Dendritic cell treated with granulocyte-macrophage colony-stimulating factor and Interleukin-4, amounts not matched to agents 40 ng/mL and 50 ng/mL, for 4 days (primary cell): Measurements from ENCODE around the gene ZHX3.

Experiments used
- H3K27ac Mint-ChIP-seq: one replicate; pipeline ENCODE4 v1.8.0; 2022; ENCODE audit warnings: mild to moderate bottlenecking, mixed read lengths
- H3K27me3 Mint-ChIP-seq: one replicate; pipeline ENCODE4 v1.8.0; 2022; ENCODE audit warnings: mild to moderate bottlenecking, mixed read lengths
- H3K36me3 Mint-ChIP-seq: one replicate; pipeline ENCODE4 v1.8.0; 2022; ENCODE audit warnings: low read depth, mixed read lengths
- H3K4me1 Mint-ChIP-seq: one replicate; pipeline ENCODE4 v1.8.0; 2022; ENCODE audit warnings: low read depth, mixed read lengths
- H3K4me3 Mint-ChIP-seq: one replicate; pipeline ENCODE4 v1.8.0; 2022; ENCODE audit warnings: mild to moderate bottlenecking, moderate library complexity, mixed read lengths
- H3K9me3 Mint-ChIP-seq: one replicate; pipeline ENCODE4 v1.8.0; 2022; ENCODE audit warnings: mixed read lengths
- intact Hi-C: fragments of 100-400 bp; cut with micrococcal nuclease; formaldehyde crosslinking; loops from one replicate; pipeline ENCODE4 v1.15.0; 2022

Gene ZHX3, protein sequence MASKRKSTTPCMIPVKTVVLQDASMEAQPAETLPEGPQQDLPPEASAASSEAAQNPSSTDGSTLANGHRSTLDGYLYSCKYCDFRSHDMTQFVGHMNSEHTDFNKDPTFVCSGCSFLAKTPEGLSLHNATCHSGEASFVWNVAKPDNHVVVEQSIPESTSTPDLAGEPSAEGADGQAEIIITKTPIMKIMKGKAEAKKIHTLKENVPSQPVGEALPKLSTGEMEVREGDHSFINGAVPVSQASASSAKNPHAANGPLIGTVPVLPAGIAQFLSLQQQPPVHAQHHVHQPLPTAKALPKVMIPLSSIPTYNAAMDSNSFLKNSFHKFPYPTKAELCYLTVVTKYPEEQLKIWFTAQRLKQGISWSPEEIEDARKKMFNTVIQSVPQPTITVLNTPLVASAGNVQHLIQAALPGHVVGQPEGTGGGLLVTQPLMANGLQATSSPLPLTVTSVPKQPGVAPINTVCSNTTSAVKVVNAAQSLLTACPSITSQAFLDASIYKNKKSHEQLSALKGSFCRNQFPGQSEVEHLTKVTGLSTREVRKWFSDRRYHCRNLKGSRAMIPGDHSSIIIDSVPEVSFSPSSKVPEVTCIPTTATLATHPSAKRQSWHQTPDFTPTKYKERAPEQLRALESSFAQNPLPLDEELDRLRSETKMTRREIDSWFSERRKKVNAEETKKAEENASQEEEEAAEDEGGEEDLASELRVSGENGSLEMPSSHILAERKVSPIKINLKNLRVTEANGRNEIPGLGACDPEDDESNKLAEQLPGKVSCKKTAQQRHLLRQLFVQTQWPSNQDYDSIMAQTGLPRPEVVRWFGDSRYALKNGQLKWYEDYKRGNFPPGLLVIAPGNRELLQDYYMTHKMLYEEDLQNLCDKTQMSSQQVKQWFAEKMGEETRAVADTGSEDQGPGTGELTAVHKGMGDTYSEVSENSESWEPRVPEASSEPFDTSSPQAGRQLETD

DNA sequence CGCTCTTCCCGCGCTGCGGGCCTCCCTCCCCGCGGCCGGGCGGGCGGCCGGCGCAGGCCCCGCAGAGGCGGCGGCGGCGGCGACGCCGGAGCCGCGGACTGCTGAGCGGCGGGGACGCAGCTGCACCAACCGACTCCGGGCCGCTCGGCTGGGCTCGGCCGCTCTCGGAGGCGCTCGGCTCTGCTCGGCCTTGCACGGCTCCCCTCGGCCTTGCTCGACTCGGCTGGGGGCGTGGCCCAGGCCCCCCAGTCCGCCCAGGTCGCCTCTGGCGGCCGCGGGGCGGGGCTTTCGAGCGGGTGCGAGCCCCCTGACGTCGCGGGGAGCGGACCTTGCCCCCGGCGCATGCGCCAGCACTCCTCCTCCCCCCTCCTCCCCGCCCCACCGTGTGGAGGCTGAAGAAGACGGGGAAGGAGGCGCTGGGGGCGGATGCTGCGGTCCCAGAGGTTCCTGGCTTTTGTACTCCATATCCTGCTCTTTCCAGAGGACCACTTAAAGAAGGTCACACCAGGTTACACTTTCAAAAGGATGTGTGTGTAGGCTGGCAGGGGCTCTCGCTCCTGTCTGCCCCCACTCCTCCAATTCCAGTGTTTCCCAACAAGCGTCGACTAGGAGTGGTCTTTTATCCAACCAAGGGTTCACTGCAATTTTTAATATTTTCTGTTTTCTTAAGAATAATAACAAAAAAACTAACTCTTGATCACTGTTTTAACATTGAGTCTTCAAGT, at the start of gene ZHX3:
ZHX3 (minus strand) TSS at position 186 of the 725 bp plus-strand sequence. CDS start 112,815 bp downstream, outside the sequence.
- intact Hi-C loops = loop anchor here (1.0 kb wide), 1 partner anchor 23 kb away; the partner anchor contains the start of gene LPIN3
- H3K36me3 Mint-ChIP-seq = peaks cover 6% of the 10 kb centered on the region
- H3K27ac Mint-ChIP-seq = peak within 1 kb of the TSS; percentile 87
- H3K4me1 Mint-ChIP-seq = peaks cover 18% of the 10 kb centered on the region
- no peaks in the 10 kb centered on the region for H3K9me3 Mint-ChIP-seq
- peak within 1 kb of the TSS; percentile 92 for H3K4me3 Mint-ChIP-seq
- H3K27me3 Mint-ChIP-seq = peaks cover 10% of the 10 kb centered on the region

DNA sequence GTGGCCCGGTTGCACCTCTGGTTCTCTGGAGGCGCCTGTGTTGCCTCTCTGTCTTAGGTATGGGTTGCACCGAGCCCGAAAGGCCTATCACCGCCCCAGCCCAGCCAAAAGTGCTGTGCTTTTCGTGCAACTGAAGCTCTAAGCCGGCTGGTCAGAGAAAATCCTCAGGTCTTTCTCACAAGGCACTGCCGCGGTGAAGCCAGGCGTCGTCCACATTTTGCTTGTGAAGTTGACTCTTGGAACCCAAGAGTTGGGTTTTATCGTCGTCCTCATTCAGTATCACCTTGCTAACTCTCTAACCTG, 49.8 kb upstream of the ZHX3 start:
- intact Hi-C loops = no loop called here
- no peak overlapping the region for H3K27ac Mint-ChIP-seq
- peaks cover 12% of the 10 kb centered on the region for H3K4me1 Mint-ChIP-seq
- H3K36me3 Mint-ChIP-seq = no peaks in the 10 kb centered on the region
- H3K9me3 Mint-ChIP-seq = peaks cover 8% of the 10 kb centered on the region
- H3K4me3 Mint-ChIP-seq = no peak overlapping the region
- H3K27me3 Mint-ChIP-seq = peaks cover 50% of the 10 kb centered on the region

DNA sequence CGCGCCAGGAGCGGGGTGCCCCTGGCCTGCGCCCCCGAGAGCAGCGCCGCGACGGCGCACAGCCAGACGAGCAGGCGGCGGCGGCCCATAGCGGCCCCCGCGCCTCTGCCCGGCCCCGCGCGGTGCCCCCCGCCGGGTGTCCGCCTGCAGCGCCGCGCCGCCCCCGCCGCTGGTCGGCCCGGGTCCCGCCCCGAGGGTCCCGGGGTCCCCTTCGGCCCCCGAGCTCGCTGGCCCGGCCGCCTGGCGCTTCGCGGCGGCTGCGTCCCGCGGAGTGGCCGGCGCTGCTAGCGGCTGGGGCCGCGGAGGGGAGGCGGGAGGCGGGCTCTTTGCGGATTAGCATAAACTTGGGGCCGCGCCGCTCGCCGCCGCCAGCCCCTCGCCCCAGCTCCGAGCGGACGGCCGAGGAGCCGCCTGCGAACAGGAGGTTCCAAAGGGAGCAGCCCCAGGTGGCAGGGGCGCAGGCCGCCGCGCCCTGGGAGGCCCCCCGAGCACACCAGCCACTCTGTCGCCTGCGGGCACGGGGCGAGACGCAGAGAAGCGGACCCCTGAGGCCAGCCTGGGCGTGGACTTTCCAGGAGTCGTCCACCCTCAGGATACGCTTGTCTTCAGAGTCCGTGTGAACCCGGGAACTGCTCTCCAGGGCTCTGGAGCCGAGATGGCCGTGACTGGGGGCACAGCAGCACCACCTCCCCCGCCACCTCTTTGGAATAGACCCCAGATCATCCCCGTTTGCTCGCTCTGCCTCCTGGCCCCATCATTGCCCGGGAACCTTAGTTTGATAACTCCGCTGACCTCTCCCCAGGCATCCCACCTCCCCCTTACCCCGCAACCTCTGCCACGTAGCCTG, 49.2 kb upstream of the ZHX3 start, which contains the start of gene EMILIN3:
EMILIN3 (minus strand) TSS at position 273 of the 847 bp plus-strand sequence; CDS start at position 89, 184 bp downstream.
- H3K27ac Mint-ChIP-seq = no peak within 1 kb of the TSS
- H3K4me3 Mint-ChIP-seq = no peak within 1 kb of the TSS
- intact Hi-C loops = no loop called here
- peaks cover 8% of the 10 kb centered on the region for H3K9me3 Mint-ChIP-seq
- peaks cover 50% of the 10 kb centered on the region for H3K27me3 Mint-ChIP-seq
- peaks cover 12% of the 10 kb centered on the region for H3K4me1 Mint-ChIP-seq
- no peaks in the 10 kb centered on the region for H3K36me3 Mint-ChIP-seq

DNA sequence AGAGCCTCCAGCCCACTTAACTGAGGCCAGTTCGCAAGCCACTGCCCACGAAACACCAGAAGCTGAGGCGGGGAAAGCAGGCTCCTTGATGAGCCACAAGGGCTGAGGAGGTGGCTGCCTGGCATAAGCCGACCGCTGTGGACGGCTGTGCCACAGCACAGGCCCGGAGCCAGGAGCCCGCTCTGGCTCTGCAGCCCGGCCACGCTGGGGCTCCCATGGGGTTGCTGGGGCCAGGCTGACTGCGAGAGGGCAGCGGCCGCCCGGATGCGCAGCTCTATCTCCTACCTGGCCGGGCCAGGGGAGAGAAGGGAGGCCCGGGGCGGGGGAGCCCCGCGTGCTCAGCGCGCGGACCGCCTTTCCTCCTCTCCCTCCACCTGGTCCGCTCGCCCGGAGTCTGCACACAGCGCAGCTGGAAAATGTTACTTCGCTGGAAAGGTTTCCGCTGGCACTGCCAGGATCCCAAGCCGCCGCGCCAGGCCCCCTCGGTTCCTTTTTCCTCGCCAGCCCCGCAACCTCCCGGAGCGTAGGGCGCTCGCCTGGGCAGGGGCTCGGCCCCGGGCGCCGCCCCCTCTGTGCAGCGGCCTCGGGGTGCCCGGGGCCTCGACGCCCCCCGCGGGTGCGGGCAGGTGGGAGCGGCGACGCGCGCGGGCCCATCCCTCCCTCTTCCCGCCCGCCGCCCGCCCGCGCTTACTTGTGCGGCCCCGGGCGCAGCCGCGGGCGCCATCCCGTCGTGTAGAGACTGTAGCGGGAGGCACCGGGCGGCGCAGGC, 48.4 kb upstream of the ZHX3 start:
- intact Hi-C loops = no loop called here
- H3K4me1 Mint-ChIP-seq = peaks cover 12% of the 10 kb centered on the region
- peaks cover 46% of the 10 kb centered on the region for H3K27me3 Mint-ChIP-seq
- H3K4me3 Mint-ChIP-seq = no peak overlapping the region
- H3K9me3 Mint-ChIP-seq = peaks cover 1% of the 10 kb centered on the region
- H3K36me3 Mint-ChIP-seq = no peaks in the 10 kb centered on the region
- no peak overlapping the region for H3K27ac Mint-ChIP-seq

DNA sequence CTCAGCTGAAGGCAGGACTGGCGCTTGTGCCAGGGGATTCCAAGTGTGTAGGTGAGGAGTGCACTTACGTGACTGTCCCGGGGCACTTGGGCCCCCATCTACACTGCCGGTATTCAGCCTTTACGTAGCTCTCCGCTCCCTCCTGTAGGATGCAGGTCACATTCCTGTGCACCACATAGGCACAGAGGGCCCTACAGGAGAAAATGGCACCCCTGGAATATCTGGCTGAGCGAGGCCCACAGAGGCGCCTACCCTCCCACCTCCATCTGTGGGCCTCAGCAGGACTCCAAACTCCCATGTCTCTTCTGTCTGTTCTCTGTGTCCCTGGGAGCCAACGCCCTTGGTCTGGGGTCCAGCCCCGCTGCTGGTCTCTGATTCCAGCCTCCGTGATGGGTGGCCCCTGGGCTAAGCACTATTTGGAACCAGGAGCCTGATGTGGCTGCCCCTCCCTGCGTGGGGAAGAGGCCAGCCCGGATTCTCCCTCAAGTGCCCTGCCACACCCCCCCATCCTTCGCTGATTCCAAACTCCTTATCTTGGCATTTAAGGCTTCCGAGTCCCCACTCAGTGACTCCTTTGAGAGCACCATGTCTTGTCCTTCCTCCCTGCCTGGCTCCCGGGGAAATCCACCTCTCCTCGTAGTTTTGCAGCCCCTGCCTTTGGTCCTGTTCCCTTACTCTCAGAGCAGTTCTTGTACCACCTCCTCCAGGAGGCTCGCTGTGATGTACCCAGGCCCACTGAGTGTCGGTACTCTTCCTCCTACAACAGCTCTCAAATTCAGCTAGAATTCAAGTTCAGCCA, 47.6 kb upstream of the ZHX3 start:
- H3K27me3 Mint-ChIP-seq = peaks cover 46% of the 10 kb centered on the region
- peaks cover 12% of the 10 kb centered on the region for H3K4me1 Mint-ChIP-seq
- no peak overlapping the region for H3K27ac Mint-ChIP-seq
- no peaks in the 10 kb centered on the region for H3K9me3 Mint-ChIP-seq
- H3K4me3 Mint-ChIP-seq = no peak overlapping the region
- H3K36me3 Mint-ChIP-seq = no peaks in the 10 kb centered on the region
- intact Hi-C loops = no loop called here

DNA sequence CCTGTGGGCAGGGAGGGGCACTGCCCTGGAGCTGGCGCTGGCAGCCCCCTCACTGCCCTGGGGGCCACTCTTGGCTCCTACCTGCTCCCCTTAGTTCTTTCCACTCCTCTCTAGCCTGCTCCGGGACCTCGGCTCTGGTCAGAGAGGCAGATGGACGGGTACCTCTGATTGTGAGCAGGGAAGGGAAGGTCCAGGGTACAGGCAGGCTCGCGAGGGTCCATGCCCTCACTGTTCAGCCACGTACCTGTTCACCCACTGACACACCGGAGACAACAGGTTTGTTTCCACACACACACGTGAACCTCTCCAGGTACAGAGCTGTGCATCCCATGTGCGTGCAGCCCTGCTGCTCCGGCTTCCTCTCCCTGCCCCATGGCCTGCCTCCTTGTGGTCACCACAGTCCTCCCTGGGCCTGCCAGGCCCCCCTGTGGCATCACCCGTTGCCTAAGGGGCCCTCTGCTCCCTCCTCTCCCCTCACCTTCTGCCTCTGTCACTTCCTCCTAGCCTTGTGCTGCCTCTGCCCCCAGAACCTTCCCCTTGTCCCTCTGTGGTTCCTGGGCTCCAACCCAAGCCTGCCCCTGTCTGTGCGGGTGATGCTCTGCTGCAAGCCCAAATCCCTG, 46.8 kb upstream of the ZHX3 start:
- Mint-ChIP-seq H3K4me1 (peaks cover 4% of the 10 kb centered on the region), H3K36me3 (no peaks in the 10 kb centered on the region), H3K4me3 (no peak overlapping the region), H3K9me3 (no peaks in the 10 kb centered on the region), H3K27me3 (peaks cover 47% of the 10 kb centered on the region), H3K27ac (no peak overlapping the region)
- intact Hi-C loops = no loop called here

DNA sequence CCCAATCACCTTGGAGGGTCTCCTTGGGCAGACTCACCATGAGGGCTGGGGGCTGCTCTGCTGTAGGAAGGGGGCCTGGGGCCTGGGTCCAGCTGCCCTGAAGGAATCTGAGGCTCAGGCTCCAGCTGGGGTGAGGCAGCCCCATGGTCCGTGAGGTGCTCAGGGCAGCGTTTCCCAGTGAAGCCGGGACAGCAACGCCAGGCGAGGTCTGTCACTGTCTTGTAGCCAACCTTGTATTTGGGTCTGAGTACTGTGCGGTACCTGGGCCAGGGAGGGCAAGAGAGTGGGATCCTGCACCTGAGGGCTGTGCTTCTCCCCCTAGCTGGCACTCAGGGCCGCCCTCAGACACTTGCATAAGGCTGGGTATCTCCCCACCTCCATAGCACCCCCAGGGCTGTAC, 46.1 kb upstream of the ZHX3 start:
- Mint-ChIP-seq H3K4me1 (no peaks in the 10 kb centered on the region), H3K9me3 (no peaks in the 10 kb centered on the region), H3K27ac (no peak overlapping the region), H3K4me3 (no peak overlapping the region), H3K27me3 (peaks cover 43% of the 10 kb centered on the region), H3K36me3 (no peaks in the 10 kb centered on the region)
- intact Hi-C loops = no loop called here

DNA sequence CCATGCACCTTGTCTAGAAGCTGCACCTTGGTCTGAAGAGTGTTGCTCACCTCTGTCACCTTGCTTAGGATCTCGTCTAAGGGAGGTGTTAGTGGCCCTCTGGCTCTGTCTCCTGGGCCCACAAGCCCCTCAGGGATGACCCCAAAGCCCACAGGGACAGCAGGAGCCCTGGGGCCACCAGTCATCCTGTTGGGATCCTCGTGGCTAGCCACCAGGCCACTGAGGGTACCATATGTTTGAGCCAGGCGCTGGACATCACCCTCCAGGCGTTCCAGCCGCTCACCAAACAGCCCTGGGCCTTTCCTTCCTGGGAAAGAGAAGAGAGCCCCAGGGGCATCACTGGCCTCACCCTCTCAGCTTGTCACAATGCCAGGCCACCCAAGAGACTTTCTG, 45.2 kb upstream of the ZHX3 start:
- H3K27me3 Mint-ChIP-seq = peaks cover 37% of the 10 kb centered on the region
- H3K27ac Mint-ChIP-seq = no peak overlapping the region
- intact Hi-C loops = no loop called here
- no peaks in the 10 kb centered on the region for H3K4me1 Mint-ChIP-seq
- H3K4me3 Mint-ChIP-seq = no peak overlapping the region
- H3K9me3 Mint-ChIP-seq = no peaks in the 10 kb centered on the region
- no peaks in the 10 kb centered on the region for H3K36me3 Mint-ChIP-seq

DNA sequence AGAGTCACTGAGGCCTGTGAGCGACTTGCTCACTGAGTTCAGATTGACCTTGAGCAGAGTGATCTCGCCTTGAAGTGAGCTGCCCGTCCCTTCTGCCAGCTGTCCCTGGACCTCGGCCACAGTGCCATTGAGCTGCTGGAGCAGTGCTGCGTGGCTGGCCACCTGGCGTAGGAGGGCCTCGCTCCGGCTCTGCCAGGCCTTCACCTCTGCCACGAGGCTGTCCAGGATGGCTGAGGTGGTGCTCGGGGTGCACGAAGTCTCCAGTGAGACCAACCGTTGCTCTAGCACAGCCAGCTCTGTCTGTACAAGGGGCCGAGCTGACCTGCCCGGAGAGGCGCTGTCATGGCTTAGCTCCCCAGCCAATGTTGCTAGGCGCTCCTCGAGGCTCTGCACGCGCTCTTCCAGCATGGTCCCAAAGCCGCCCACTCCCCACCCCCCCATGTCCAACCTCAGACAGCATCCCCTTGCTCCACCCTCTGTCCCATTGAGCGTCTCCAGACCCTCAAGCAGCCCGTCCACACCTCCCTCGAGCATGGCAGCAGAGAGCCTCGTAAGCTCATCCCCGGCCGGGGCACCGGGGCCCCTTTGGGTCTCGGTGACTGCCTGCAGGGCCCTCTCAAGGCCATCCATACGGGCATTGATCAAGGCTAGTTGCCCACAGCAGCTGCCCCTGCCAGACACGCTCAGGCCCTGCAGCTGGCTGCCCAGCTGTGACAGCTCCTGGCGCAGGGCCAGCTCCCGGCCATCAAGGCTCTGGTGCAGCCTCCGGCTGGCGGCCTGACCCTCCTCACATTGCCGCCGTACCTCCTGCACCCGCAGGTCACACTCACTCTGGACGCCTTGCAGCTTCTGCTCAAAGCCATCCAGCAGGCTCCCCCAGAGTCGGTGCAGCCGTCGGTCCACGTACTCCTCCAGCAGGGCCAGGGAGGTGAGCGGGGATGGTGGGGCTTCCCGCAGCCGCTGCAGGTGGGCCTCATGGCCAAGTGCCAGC, 44.5 kb upstream of the ZHX3 start:
- H3K9me3 Mint-ChIP-seq = no peaks in the 10 kb centered on the region
- no peaks in the 10 kb centered on the region for H3K4me1 Mint-ChIP-seq
- intact Hi-C loops = no loop called here
- no peak overlapping the region for H3K4me3 Mint-ChIP-seq
- no peaks in the 10 kb centered on the region for H3K36me3 Mint-ChIP-seq
- peaks cover 30% of the 10 kb centered on the region for H3K27me3 Mint-ChIP-seq
- no peak overlapping the region for H3K27ac Mint-ChIP-seq

DNA sequence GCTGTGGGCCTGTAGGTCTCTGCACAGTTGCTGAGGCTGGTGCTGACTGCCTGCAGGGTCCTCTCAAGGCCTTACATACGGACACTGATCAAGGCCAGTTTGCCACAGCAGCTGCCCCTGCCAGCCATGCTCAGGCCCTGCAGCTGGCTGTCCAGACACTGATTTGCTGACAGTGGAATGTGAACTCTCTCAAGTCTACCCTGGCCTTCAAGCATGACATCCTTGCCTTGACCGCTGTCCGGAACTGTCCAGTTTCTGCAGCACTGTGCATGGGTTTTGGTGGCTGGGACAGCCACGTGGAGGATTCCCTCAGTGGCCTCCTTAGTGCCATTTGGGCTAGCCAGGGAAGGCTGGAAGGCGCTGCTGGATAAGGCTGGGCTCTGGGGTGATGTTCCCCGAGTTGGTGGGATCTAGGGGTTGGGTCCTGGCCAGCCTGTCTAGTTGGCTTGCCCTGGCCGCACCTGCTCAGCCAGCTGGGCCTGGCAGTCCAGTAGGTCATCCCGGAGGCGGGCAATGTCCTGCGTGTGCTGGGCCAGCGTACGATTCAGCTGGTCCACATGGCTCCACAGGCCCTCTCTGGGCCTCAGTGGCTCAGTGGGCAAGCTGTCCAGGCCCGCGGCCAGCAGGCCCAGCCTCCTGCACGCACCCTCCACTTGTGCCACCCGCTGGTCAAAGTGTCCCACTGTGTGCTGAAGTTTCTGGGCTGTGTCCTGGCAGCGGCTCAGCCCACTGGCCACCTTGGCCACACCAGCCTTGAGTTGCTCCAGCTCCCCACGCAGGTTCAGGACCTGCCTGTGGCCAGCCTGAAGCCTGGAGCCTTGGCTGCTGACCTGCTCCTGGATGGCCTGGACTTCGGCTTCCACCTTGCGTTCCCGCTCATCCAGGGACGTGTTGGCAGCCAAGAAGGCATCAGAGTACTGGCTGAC, 43.6 kb upstream of the ZHX3 start:
- H3K36me3 Mint-ChIP-seq = no peaks in the 10 kb centered on the region
- H3K9me3 Mint-ChIP-seq = no peaks in the 10 kb centered on the region
- no peak overlapping the region for H3K4me3 Mint-ChIP-seq
- no peaks in the 10 kb centered on the region for H3K4me1 Mint-ChIP-seq
- peaks cover 27% of the 10 kb centered on the region for H3K27me3 Mint-ChIP-seq
- intact Hi-C loops = no loop called here
- no peak overlapping the region for H3K27ac Mint-ChIP-seq
